Esophagus muscularis mucosa (tissue), 4 donors: ENCODE data around the gene LMNTD1. TPM values are rescaled to one million over a fixed set of nuclear protein-coding genes. Genes with fewer than 3 reads are reported as not detected.

Source experiments
- DNase-seq: peaks from one replicate; pipeline ENCODE4 v3.0.0-alpha.2; 2017; ENCODE audit errors: extremely low spot score
- H3K27ac ChIP-seq, 4 donors: fragments of 200-600 bp; sonication (generic); replicated peaks in 1 of 4; 1 replicate in 3 of 4; 2 replicates in 1 of 4; pipeline ENCODE4 v1.5.1; 2016 to 2019; ENCODE audit warnings: mild to moderate bottlenecking in 1 of 4
- H3K27me3 ChIP-seq, 4 donors: fragments of 200-600 bp; sonication (generic); one replicate each; pipeline versions ENCODE4 v1.5.1 to v1.6.0; 2016 to 2019
- H3K36me3 ChIP-seq, 4 donors: fragments of 200-600 bp; sonication (generic); one replicate each; pipeline ENCODE4 v1.5.1; 2016 to 2019
- H3K4me1 ChIP-seq, 4 donors: fragments of 200-600 bp; sonication (generic); one replicate each; pipeline ENCODE4 v1.5.1; 2016 to 2019
- H3K4me3 ChIP-seq, 4 donors: fragments of 200-600 bp; sonication (generic); 1 replicate in 2 of 4; 2 replicates in 2 of 4; pipeline ENCODE4 v1.5.1; 2016 to 2019; ENCODE audit warnings: mild to moderate bottlenecking in 4 of 4, moderate library complexity in 1 of 4
- H3K9me3 ChIP-seq, 4 donors: fragments of 200-600 bp; sonication (generic); 1 replicate in 3 of 4; 2 replicates in 1 of 4; pipeline ENCODE4 v1.5.1; 2016 to 2019
- CTCF ChIP-seq, 3 experiments: fragments of 200-600 bp in 2 of 3; fragments of 450-650 bp in 1 of 3; sonication (generic) in 2 of 3; IDR thresholded peaks; one replicate each; pipeline ENCODE4 v1.5.1; 2017 to 2019; ENCODE audit warnings: antibody characterized with exemption in 3 of 3, mild to moderate bottlenecking in 2 of 3, moderate library complexity in 1 of 3
- EP300 ChIP-seq: sonication (generic); formaldehyde crosslinking; IDR thresholded peaks from one replicate; pipeline ENCODE4 v1.6.1; 2017; ENCODE audit warnings: antibody characterized with exemption
- POLR2A ChIP-seq: fragments of 450-650 bp; IDR thresholded peaks from one replicate; pipeline ENCODE4 v1.6.1; 2017; ENCODE audit warnings: antibody characterized with exemption, moderate library complexity, mild to moderate bottlenecking, low read depth
- POLR2AphosphoS5 ChIP-seq, 2 donors: sonication (generic); formaldehyde crosslinking; IDR thresholded peaks; one replicate each; pipeline ENCODE4 v1.6.1; 2017; ENCODE audit warnings: antibody characterized with exemption in 2 of 2
- WGBS: methylation state at CpG from one replicate; pipeline ENCODE4 v1.1.5; 2018; 5-methylcytosine and 5-hydroxymethylcytosine counted together
- intact Hi-C: fragments of 100-400 bp; cut with DNase I; formaldehyde crosslinking; loops from one replicate; pipeline ENCODE4 v1.15.1; 2023
- total RNA-seq, 4 donors: library from RNA; depleted of rRNA; stranded (reverse); fragments of >200 nt; gene quantifications; one replicate each; pipeline versions ENCODE4 v1.1.0 to v1.2.1, GENCODE V29; 2016

Gene LMNTD1
- total RNA-seq, 4 donors from 2014 or later = 0.75 to 1.8 (median 1.2) TPM; not detected in 1

- intact Hi-C loops = no loop called here
- 96% methylated on average over 7 of the region's 7 CpGs for WGBS
Observed at GRCh38 chr12:25558586-25558985, 5.5 kb upstream of the LMNTD1 start.

GRCh38 chr12:25557830-25558436 is 4.8 kb upstream of the LMNTD1 start:
- Histone ChIP-seq H3K4me1 (peaks cover 0 to 5% (median 2%) of the 10 kb centered on the region in 4 donors), H3K27ac (no peak overlapping the region), H3K36me3 (no peaks in the 10 kb centered on the region), H3K9me3 (no peaks in the 10 kb centered on the region), H3K27me3 (no peaks in the 10 kb centered on the region), H3K4me3 (no peak overlapping the region)
- DNase-seq = no peak
- WGBS = 22% methylated on average over 2 of the region's 2 CpGs
- TF ChIP-seq EP300 = no peak
- TF ChIP-seq CTCF (IDR thresholded peaks at IDR 0.05) = peak in 2 of 3 experiments; percentile 7 to 33
- TF ChIP-seq POLR2AphosphoS5 (IDR thresholded peaks at IDR 0.05) = no peak
- intact Hi-C loops = no loop called here

More at GRCh38 chr12:25558586-25558985, 5.5 kb upstream of the LMNTD1 start:
- Histone ChIP-seq H3K27ac (no peak overlapping the region), H3K9me3 (no peaks in the 10 kb centered on the region), H3K36me3 (no peaks in the 10 kb centered on the region), H3K27me3 (no peaks in the 10 kb centered on the region), H3K4me1 (no peaks in the 10 kb centered on the region), H3K4me3 (no peak overlapping the region)
- DNase-seq = no peak
- TF ChIP-seq POLR2AphosphoS5 (IDR thresholded peaks at IDR 0.05) (no peak), POLR2A (no peak), CTCF (IDR thresholded peaks at IDR 0.05) (no peak), EP300 (no peak)

GRCh38 chr12:25556153-25556552 is 3.1 kb upstream of the LMNTD1 start:
- no peaks in the 10 kb centered on the region for H3K36me3 ChIP-seq
- H3K4me3 ChIP-seq = no peak overlapping the region
- no peaks in the 10 kb centered on the region for H3K9me3 ChIP-seq
- DNase-seq = no peak
- 92% methylated on average over 6 of the region's 6 CpGs for WGBS
- no peaks in the 10 kb centered on the region for H3K27me3 ChIP-seq
- H3K27ac ChIP-seq = no peak overlapping the region
- H3K4me1 ChIP-seq = peaks cover 0 to 7% (median 3%) of the 10 kb centered on the region in 4 donors
- intact Hi-C loops = no loop called here
- no peak for TF ChIP-seq CTCF (IDR thresholded peaks at IDR 0.05)

- DNase-seq = no peak
- H3K27me3 ChIP-seq = no peaks in the 10 kb centered on the region
- no peak overlapping the region for H3K4me3 ChIP-seq
- no peak for TF ChIP-seq CTCF (IDR thresholded peaks at IDR 0.05)
- TF ChIP-seq POLR2AphosphoS5 (IDR thresholded peaks at IDR 0.05) = no peak
- no peak for TF ChIP-seq EP300
- TF ChIP-seq POLR2A = no peak
- peaks cover 0 to 7% (median 3%) of the 10 kb centered on the region in 4 donors for H3K4me1 ChIP-seq
- H3K36me3 ChIP-seq = no peaks in the 10 kb centered on the region
- no peak overlapping the region for H3K27ac ChIP-seq
- H3K9me3 ChIP-seq = no peaks in the 10 kb centered on the region
- whole genome bisulfite sequencing = 58% methylated on average over 3 of the region's 3 CpGs
- intact Hi-C loops = no loop called here
Observed at GRCh38 chr12:25552681-25553080, 402 bp downstream of the LMNTD1 start.

- TF ChIP-seq EP300 (no peak), POLR2A (no peak), CTCF (IDR thresholded peaks at IDR 0.05) (no peak), POLR2AphosphoS5 (IDR thresholded peaks at IDR 0.05) (no peak)
- H3K27me3 ChIP-seq = no peaks in the 10 kb centered on the region
- intact Hi-C loops = no loop called here
- no peaks in the 10 kb centered on the region for H3K9me3 ChIP-seq
- H3K27ac ChIP-seq = no peak overlapping the region
- no peaks in the 10 kb centered on the region for H3K36me3 ChIP-seq
- no peak for DNase-seq
- H3K4me1 ChIP-seq = peaks cover 0 to 7% (median 3%) of the 10 kb centered on the region in 4 donors
- no peak overlapping the region for H3K4me3 ChIP-seq
- 79% methylated on average over 3 of the region's 3 CpGs for WGBS
Observed at GRCh38 chr12:25550186-25550585, 2.9 kb downstream of the LMNTD1 start.
